ENCODE data around the gene ERVK3-1. TPM values are rescaled to one million over a fixed set of nuclear protein-coding genes. Genes with fewer than 3 reads are reported as not detected.
"Not testable (repeated sequence)": the region's sequence is repeated elsewhere in the genome, so short reads cannot be mapped to it uniquely, and the experiment has no call there.

Gene ERVK3-1, protein sequence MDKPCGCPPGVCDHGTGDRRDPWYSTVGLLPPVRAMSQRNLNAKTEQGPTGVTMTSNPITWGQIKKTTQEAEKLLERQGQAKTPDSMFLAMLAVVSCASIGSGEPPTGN
- total RNA-seq, result 10 to 100 TPM; 32.9 to 53.0 (median 38.0) TPM

GRCh38 chr19:58305065-58305931 is at the start of gene ERVK3-1:
TSS of gene ERVK3-1 (plus strand) at chr19:58305377. CDS start at chr19:58312169, 6,792 bp downstream.
- peaks cover 12 to 33% (median 23%) of the 10 kb centered on the region in 4 donors for H3K4me1 ChIP-seq
- intact Hi-C loops (cut with DNase I), result no loop called here
- H3K4me3 ChIP-seq, result peak within 1 kb of the TSS; percentile 89 to 96 (median 94)
- peaks cover 4 to 51% (median 38%) of the 10 kb centered on the region in 4 donors for H3K36me3 ChIP-seq
- peak; percentile 98 to 99 for TF ChIP-seq POLR2AphosphoS5 (IDR thresholded peaks at IDR 0.05)
- no peak for TF ChIP-seq EP300 (IDR thresholded peaks at IDR 0.05)
- peak in 2 of 3 experiments; percentile 22 to 36 for TF ChIP-seq CTCF (IDR thresholded peaks at IDR 0.05)
- peak; percentile 85 for TF ChIP-seq POLR2A (IDR thresholded peaks at IDR 0.05; ENCODE audit: low read depth)
- DNase-seq (ENCODE audit: extremely low spot score), result peak; percentile 98
- H3K9me3 ChIP-seq, result no peaks in the 10 kb centered on the region
- peak within 1 kb of the TSS; percentile 88 to 93 (median 91) for H3K27ac ChIP-seq (replicated peaks in 1 of 4)
- WGBS, result under 1% methylated on average over 52 of the region's 55 CpGs
- H3K27me3 ChIP-seq, result no peaks in the 10 kb centered on the region

DNA sequence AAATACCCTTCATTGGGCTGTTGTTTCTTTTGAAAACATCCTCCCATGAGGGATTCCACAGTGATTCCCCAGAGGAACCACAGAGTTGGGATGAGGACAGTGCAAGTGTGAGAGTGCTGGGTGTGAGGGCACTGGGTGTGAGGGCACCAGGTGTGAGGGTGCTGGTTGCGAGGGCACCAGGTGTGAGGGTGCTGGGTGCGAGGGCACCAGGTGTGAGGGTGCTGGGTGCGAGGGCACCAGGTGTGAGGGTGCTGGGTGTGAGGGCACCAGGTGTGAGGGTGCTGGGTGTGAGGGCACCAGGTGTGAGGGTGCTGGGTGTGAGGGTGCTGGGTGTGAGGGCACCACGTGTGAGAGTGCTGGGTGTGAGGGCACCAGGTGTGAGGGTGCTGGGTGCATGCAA is 46.9 kb upstream of the ERVK3-1 start:
- H3K27ac ChIP-seq (replicated peaks in 1 of 4); H3K4me3 ChIP-seq; H3K4me1 ChIP-seq; DNase-seq (ENCODE audit: extremely low spot score); intact Hi-C loops (cut with DNase I); H3K27me3 ChIP-seq: not testable (repeated sequence)
- Histone ChIP-seq H3K36me3 (peaks cover 94 to 100% (median 99%) of the 10 kb centered on the region in 4 donors), H3K9me3 (peaks cover 39 to 100% (median 100%) of the 10 kb centered on the region in 4 donors)
- 73% methylated on average over 4 of the region's 4 CpGs for WGBS

DNA sequence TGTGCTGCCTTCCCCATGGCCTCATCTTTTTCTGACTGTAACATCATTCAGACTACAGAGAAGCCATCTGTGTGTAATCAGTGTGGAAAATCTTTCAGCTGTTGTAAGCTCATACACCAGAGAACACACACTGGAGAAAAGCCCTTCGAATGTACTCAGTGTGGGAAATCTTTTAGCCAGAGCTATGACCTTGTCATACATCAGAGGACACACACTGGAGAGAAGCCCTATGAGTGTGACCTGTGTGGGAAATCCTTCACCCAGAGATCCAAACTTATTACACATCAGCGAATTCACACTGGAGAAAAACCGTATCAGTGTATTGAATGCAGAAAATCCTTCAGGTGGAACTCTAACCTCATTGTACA is 43.6 kb upstream of the ERVK3-1 start:
- no peak for DNase-seq (ENCODE audit: extremely low spot score)
- H3K9me3 ChIP-seq, result peaks cover 48 to 100% (median 98%) of the 10 kb centered on the region in 4 donors
- peaks cover 79 to 100% (median 99%) of the 10 kb centered on the region in 4 donors for H3K36me3 ChIP-seq
- 92% methylated on average over 3 of the region's 3 CpGs for WGBS
- no peaks in the 10 kb centered on the region for H3K27me3 ChIP-seq
- intact Hi-C loops (cut with DNase I), result loop anchor here (5.0 kb wide), 1 partner anchor 59 kb away; no protein-coding TSS in a partner anchor
- H3K27ac ChIP-seq (replicated peaks in 1 of 4), result no peak overlapping the region
- no peaks in the 10 kb centered on the region for H3K4me1 ChIP-seq
- no peak for TF ChIP-seq EP300 (IDR thresholded peaks at IDR 0.05)
- TF ChIP-seq CTCF (IDR thresholded peaks at IDR 0.05), result no peak
- no peak for TF ChIP-seq POLR2A (IDR thresholded peaks at IDR 0.05; ENCODE audit: low read depth)
- TF ChIP-seq POLR2AphosphoS5 (IDR thresholded peaks at IDR 0.05), result no peak
- H3K4me3 ChIP-seq, result no peak overlapping the region

- H3K27ac ChIP-seq (replicated peaks in 1 of 4), result no peak overlapping the region
- intact Hi-C loops (cut with DNase I), result loop anchor here (5.0 kb wide), 1 partner anchor 60 kb away; no protein-coding TSS in a partner anchor
- no peaks in the 10 kb centered on the region for H3K27me3 ChIP-seq
- H3K4me1 ChIP-seq, result no peaks in the 10 kb centered on the region
- no peak for TF ChIP-seq POLR2AphosphoS5 (IDR thresholded peaks at IDR 0.05)
- no peak for TF ChIP-seq POLR2A (IDR thresholded peaks at IDR 0.05; ENCODE audit: low read depth)
- no peak for TF ChIP-seq EP300 (IDR thresholded peaks at IDR 0.05)
- no peak for TF ChIP-seq CTCF (IDR thresholded peaks at IDR 0.05)
- no peak for DNase-seq (ENCODE audit: extremely low spot score)
- peaks cover 48 to 100% (median 98%) of the 10 kb centered on the region in 4 donors for H3K9me3 ChIP-seq
- H3K4me3 ChIP-seq, result no peak overlapping the region
- 93% methylated on average over 17 of the region's 19 CpGs for WGBS
- H3K36me3 ChIP-seq, result peaks cover 76 to 100% (median 99%) of the 10 kb centered on the region in 4 donors
Observed at GRCh38 chr19:58261968-58262921, 42.9 kb upstream of the ERVK3-1 start.

All from esophagus muscularis mucosa (tissue), 4 donors.